Liver (tissue), 3 donors: ENCODE data around the gene VSIG2.

Experiments
- FOXA1 ChIP-seq: IDR thresholded peaks from 2 replicates; pipeline ENCODE4 v1.6.1; 2016; ENCODE audit warnings: antibody characterized with exemption
- MAX ChIP-seq: IDR thresholded peaks from 2 replicates; pipeline ENCODE4 v1.6.1; 2016; ENCODE audit warnings: antibody characterized with exemption
- RXRA ChIP-seq, 2 donors: IDR thresholded peaks; 2 replicates each; pipeline ENCODE4 v1.6.1; 2017 to 2018; ENCODE audit warnings: antibody characterized with exemption in 2 of 2, mild to moderate bottlenecking in 1 of 2
- SP1 ChIP-seq: IDR thresholded peaks from 2 replicates; pipeline ENCODE4 v1.6.1; 2018; ENCODE audit warnings: antibody characterized with exemption, mild to moderate bottlenecking
- YY1 ChIP-seq: IDR thresholded peaks from 2 replicates; pipeline ENCODE4 v1.6.1; 2016; ENCODE audit warnings: antibody characterized with exemption, mild to moderate bottlenecking
- ZBTB33 ChIP-seq: IDR thresholded peaks from 2 replicates; pipeline ENCODE4 v1.6.1; 2016; ENCODE audit warnings: antibody characterized with exemption
- TF ChIP-seq, protein P1 (sequence below): fragments of 150-350 bp; IDR thresholded peaks from 2 replicates; pipeline ENCODE4 v1.5.1; 2017; ENCODE audit warnings: improper control_type of control experiment, low read depth, low read length; ENCODE audit not compliant: missing input control
- donor health status: healthy.
- donor health status: healthy.

DNA sequence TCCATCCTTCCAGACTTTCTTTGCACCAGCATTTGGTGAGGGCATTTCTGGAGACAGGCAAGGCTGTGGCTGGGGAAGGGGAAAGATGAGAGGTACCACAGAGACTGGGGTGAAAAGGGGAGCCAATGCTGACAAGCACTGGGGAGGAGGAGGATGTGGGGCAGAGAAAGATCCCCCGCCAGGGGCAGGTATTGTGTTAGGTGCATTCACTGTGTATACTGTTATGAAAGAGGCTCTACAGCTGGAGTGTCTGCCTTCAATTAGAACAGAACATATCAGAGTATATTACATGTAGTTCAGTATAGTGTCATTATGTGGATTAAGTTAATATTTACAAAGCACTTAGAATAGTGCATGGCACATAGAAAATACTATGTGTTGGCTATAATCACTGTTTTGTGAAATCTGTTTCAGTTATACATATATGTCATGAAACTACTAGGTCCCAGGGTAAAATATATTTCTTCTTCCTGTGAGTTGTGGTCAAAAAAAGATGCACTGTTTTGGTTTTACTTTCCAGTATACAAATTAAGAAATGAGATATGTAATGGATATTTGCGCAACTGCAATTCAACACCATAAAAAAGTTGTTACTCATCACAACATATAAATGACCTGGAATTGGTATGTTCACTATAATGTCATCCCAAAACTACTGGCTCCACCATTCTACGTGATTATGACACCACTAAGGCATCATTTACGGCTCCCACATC lies 39.7 kb upstream of the VSIG2 start:
- TF ChIP-seq, protein P1, sequence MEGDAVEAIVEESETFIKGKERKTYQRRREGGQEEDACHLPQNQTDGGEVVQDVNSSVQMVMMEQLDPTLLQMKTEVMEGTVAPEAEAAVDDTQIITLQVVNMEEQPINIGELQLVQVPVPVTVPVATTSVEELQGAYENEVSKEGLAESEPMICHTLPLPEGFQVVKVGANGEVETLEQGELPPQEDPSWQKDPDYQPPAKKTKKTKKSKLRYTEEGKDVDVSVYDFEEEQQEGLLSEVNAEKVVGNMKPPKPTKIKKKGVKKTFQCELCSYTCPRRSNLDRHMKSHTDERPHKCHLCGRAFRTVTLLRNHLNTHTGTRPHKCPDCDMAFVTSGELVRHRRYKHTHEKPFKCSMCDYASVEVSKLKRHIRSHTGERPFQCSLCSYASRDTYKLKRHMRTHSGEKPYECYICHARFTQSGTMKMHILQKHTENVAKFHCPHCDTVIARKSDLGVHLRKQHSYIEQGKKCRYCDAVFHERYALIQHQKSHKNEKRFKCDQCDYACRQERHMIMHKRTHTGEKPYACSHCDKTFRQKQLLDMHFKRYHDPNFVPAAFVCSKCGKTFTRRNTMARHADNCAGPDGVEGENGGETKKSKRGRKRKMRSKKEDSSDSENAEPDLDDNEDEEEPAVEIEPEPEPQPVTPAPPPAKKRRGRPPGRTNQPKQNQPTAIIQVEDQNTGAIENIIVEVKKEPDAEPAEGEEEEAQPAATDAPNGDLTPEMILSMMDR, result no peak
- no peak for TF ChIP-seq YY1
- no peak for TF ChIP-seq ZBTB33
- no peak for TF ChIP-seq SP1
- no peak for TF ChIP-seq FOXA1
- TF ChIP-seq MAX, result no peak
- TF ChIP-seq RXRA (IDR thresholded peaks at IDR 0.05), result no peak
